H1 (cell line): Measurements from ENCODE around the gene WWC1. TPM values are rescaled to one million over a fixed set of nuclear protein-coding genes. Genes with fewer than 3 reads are reported as not detected.
A peak's percentile ranks its signal among the peaks of the same experiment; 100 is the strongest.

ENCODE experiments used
- CTCF ChIA-PET: fragments of 300-600 bp; sonication (Branson Sonifier 250); formaldehyde crosslinking; loops from one replicate; lab custom pipeline; 2021; ENCODE audit not compliant: partially characterized antibody; lab: Charles Lee
- POLR2A ChIA-PET: fragments of 300-600 bp; sonication (Branson Sonifier 250); formaldehyde crosslinking; loops from one replicate; lab custom pipeline; 2021; ENCODE audit warnings: inconsistent platforms; ENCODE audit not compliant: partially characterized antibody; lab: Charles Lee
- DNase-seq, 2 experiments: peaks; one replicate each; pipeline versions ENCODE4 v3.0.0 to v3.0.0-alpha.2; 2010 to 2022; ENCODE audit warnings: low spot score in 2 of 2, low read depth in 1 of 2, mixed read lengths in 1 of 2
- FAIRE-seq: peaks from 2 replicates; lab custom pipeline; 2011; peaks lifted over from hg19 to GRCh38; lab: Jason Lieb, UNC
- H2AFZ ChIP-seq: 2 replicates; pipeline ENCODE4 v1.8.1; 2012; ENCODE audit warnings: low read length, inconsistent platforms
- H2AK5ac ChIP-seq: 2 replicates; pipeline ENCODE4 v1.6.1; 2013; ENCODE audit warnings: low read depth, low read length
- H2BK120ac ChIP-seq: replicated peaks from 2 replicates; pipeline ENCODE3; 2013; ENCODE audit warnings: low read depth, low read length, inconsistent platforms
- H2BK12ac ChIP-seq: 2 replicates; pipeline ENCODE4 v1.6.1; 2013; ENCODE audit warnings: low read depth, low read length
- H2BK15ac ChIP-seq: 2 replicates; pipeline ENCODE4 v1.6.1; 2013; ENCODE audit warnings: low read length
- H2BK20ac ChIP-seq: 2 replicates; pipeline ENCODE4 v1.6.1; 2013; ENCODE audit warnings: low read length
- H2BK5ac ChIP-seq: 2 replicates; pipeline ENCODE4 v1.6.1; 2013; ENCODE audit warnings: low read depth, low read length
- H3K14ac ChIP-seq: 2 replicates; pipeline ENCODE4 v1.6.1; 2013; ENCODE audit warnings: inconsistent platforms; ENCODE audit not compliant: insufficient read length
- H3K18ac ChIP-seq: 2 replicates; pipeline ENCODE4 v1.6.1; 2013; ENCODE audit warnings: low read length; ENCODE audit errors: extremely low read depth
- H3K23ac ChIP-seq: 2 replicates; pipeline ENCODE4 v1.6.1; 2013; ENCODE audit warnings: inconsistent platforms; ENCODE audit not compliant: insufficient read length
- H3K23me2 ChIP-seq: 2 replicates; pipeline ENCODE4 v1.6.1; 2013; ENCODE audit warnings: low read depth, low read length
- H3K27ac ChIP-seq: 2 replicates; pipeline ENCODE4 v1.6.1; 2011; ENCODE audit warnings: low read depth, low read length, inconsistent platforms
- H3K27me3 ChIP-seq, 4 experiments: replicated peaks in 1 of 4; 1 replicate in 1 of 4; 2 replicates in 3 of 4; pipeline versions ENCODE4 v1.6.1 to v1.8.1; 2011 to 2013; ENCODE audit warnings: low read length in 3 of 4, mild to moderate bottlenecking in 3 of 4, inconsistent platforms in 2 of 4, mixed read lengths in 2 of 4, moderate library complexity in 1 of 4; ENCODE audit not compliant: control insufficient read depth in 3 of 4, insufficient read depth in 3 of 4; ENCODE audit errors: extremely low read depth in 1 of 4
- H3K36me3 ChIP-seq, 4 experiments: 2 replicates each; pipeline versions ENCODE4 v1.6.1 to v1.8.1; 2011 to 2013; ENCODE audit warnings: mild to moderate bottlenecking in 4 of 4, low read length in 3 of 4, moderate library complexity in 2 of 4, control low read depth in 1 of 4, inconsistent platforms in 1 of 4; ENCODE audit not compliant: insufficient read depth in 4 of 4, control insufficient read depth in 2 of 4
- H3K4ac ChIP-seq: replicated peaks from 2 replicates; pipeline ENCODE3; 2013; ENCODE audit warnings: low read length, low read depth, mixed read lengths, inconsistent platforms; ENCODE audit not compliant: insufficient read length
- H3K4me1 ChIP-seq, 4 experiments: replicated peaks in 1 of 4; 1 replicate in 1 of 4; 2 replicates in 3 of 4; pipeline versions ENCODE4 v1.6.1 to v1.8.1; 2011 to 2013; ENCODE audit warnings: low read length in 3 of 4, inconsistent platforms in 2 of 4, mixed read lengths in 1 of 4; ENCODE audit not compliant: insufficient read depth in 4 of 4, control insufficient read depth in 3 of 4
- H3K4me2 ChIP-seq, 2 experiments: 2 replicates each; pipeline versions ENCODE4 v1.6.1 to v1.8.1; 2011 to 2013; ENCODE audit warnings: low read depth in 2 of 2, low read length in 2 of 2, control low read depth in 1 of 2, inconsistent platforms in 1 of 2, mild to moderate bottlenecking in 1 of 2; ENCODE audit not compliant: insufficient read depth in 1 of 2
- H3K4me3 ChIP-seq, 4 experiments: fragments of 200-600, 300-600 bp in 1 of 4; sonication (generic), shearing (Covaris generic), sonication (Bioruptor Twin) in 1 of 4; 2 replicates each; pipeline versions ENCODE4 v1.5.1 to v1.8.1; 2011 to 2016; ENCODE audit warnings: low read length in 4 of 4, low read depth in 3 of 4, control low read depth in 2 of 4, inconsistent platforms in 2 of 4, mild to moderate bottlenecking in 2 of 4, mixed read lengths in 1 of 4, moderate library complexity in 1 of 4; ENCODE audit not compliant: insufficient read depth in 2 of 4; ENCODE audit errors: extremely low read depth in 1 of 4
- H3K56ac ChIP-seq: replicated peaks from 2 replicates; pipeline ENCODE3; 2013; ENCODE audit warnings: low read depth, mild to moderate bottlenecking, mixed read lengths, low read length, inconsistent platforms; ENCODE audit not compliant: insufficient read length
- H3K79me1 ChIP-seq: 2 replicates; pipeline ENCODE4 v1.6.1; 2013; ENCODE audit warnings: low read depth, low read length, control low read depth
- H3K79me2 ChIP-seq, 2 experiments: 2 replicates each; pipeline versions ENCODE4 v1.6.1 to v1.8.1; 2012 to 2013; ENCODE audit warnings: low read length in 2 of 2, mild to moderate bottlenecking in 2 of 2, inconsistent platforms in 1 of 2; ENCODE audit not compliant: insufficient read depth in 2 of 2, control insufficient read depth in 1 of 2
- H3K9ac ChIP-seq, 4 experiments: replicated peaks in 1 of 4; 1 replicate in 1 of 4; 2 replicates in 3 of 4; pipeline versions ENCODE4 v1.6.1 to v1.8.1; 2011 to 2013; ENCODE audit warnings: low read depth in 3 of 4, low read length in 3 of 4, control low read depth in 2 of 4, mild to moderate bottlenecking in 2 of 4, moderate library complexity in 2 of 4, inconsistent platforms in 1 of 4; ENCODE audit errors: extremely low read depth in 1 of 4
- H3K9me3 ChIP-seq, 2 experiments: 2 replicates each; pipeline versions ENCODE4 v1.6.1 to v1.8.1; 2012 to 2013; ENCODE audit warnings: mild to moderate bottlenecking in 2 of 2, moderate library complexity in 2 of 2, control low read depth in 1 of 2, inconsistent platforms in 1 of 2, low read depth in 1 of 2, low read length in 1 of 2, mixed read lengths in 1 of 2; ENCODE audit not compliant: insufficient read depth in 2 of 2
- H4K20me1 ChIP-seq, 2 experiments: replicated peaks in 1 of 2; 2 replicates each; pipeline versions ENCODE3 to v1.8.1; 2011 to 2013; ENCODE audit warnings: inconsistent platforms in 2 of 2, low read length in 2 of 2, mild to moderate bottlenecking in 1 of 2; ENCODE audit not compliant: insufficient read depth in 2 of 2, control insufficient read depth in 1 of 2
- H4K5ac ChIP-seq: 2 replicates; pipeline ENCODE4 v1.6.1; 2013; ENCODE audit warnings: low read length, low read depth, mixed read lengths, inconsistent platforms; ENCODE audit not compliant: insufficient read length
- H4K8ac ChIP-seq: 2 replicates; pipeline ENCODE4 v1.8.0; 2013; ENCODE audit warnings: mild to moderate bottlenecking, moderate library complexity, low read length, inconsistent platforms; ENCODE audit not compliant: insufficient read depth; ENCODE audit errors: extremely low read depth
- H4K91ac ChIP-seq: replicated peaks from 2 replicates; pipeline ENCODE3; 2013; ENCODE audit warnings: low read length, mixed read lengths, inconsistent platforms; ENCODE audit not compliant: insufficient read length
- KDM1A ChIP-seq: fragments of 200-600, 300-600 bp; sonication (generic); IDR thresholded peaks from 2 replicates; pipeline ENCODE4 v1.7.1; 2016; ENCODE audit warnings: mild to moderate bottlenecking, low read length, borderline replicate concordance
- YY1 ChIP-seq: IDR thresholded peaks from 2 replicates; pipeline ENCODE4 v1.6.1; 2011; ENCODE audit warnings: low read depth, mild to moderate bottlenecking, low read length
- WGBS, 2 experiments: shearing (Covaris generic) in 1 of 2; methylation state at CpG; one replicate each; pipeline versions ENCODE4 v1.1.6 to v1.1.7; 2013 to 2015; ENCODE audit warnings: low lambda C conversion rate in 2 of 2, mixed read lengths in 2 of 2, inconsistent platforms in 1 of 2, low coverage in 1 of 2, missing lambda C conversion rate in 1 of 2; ENCODE audit not compliant: insufficient replicate concordance in 2 of 2, insufficient coverage in 1 of 2, insufficient read length in 1 of 2; ENCODE audit errors: extremely low coverage in 1 of 2, missing lambda C conversion rate in 1 of 2; 5-methylcytosine and 5-hydroxymethylcytosine counted together
- polyA plus RNA-seq, 7 experiments: library from polyadenylated mRNA; depleted of rRNA in 3 of 7; stranded (reverse) in 5 of 7; unstranded in 2 of 7; fragments of >200 nt in 5 of 7; fragments of 200-250 nt in 2 of 7; gene quantifications; 1 replicate in 5 of 7; 2 replicates in 1 of 7; 4 replicates in 1 of 7; pipeline versions ENCODE4 v1.2.1 to v1.2.3, GENCODE V29; 2011 to 2013; ENCODE audit warnings: missing spikeins in 2 of 7, mixed read lengths in 2 of 7
- total RNA-seq: library from RNA; stranded (reverse); fragmentation: NEBNext Ultra II Directional; extraction: Animal tissue kit (Norgen Biotek cat#: 25700); gene quantifications from 2 replicates; pipeline ENCODE4 v1.2.1, GENCODE V29; 2021

Gene WWC1
- total and polyA plus RNA-seq, 2 of the 8 experiments (the other 6 are each of a cell fraction or from before 2014, with no cell fraction given), result 16.4 to 41.1 TPM

DNA sequence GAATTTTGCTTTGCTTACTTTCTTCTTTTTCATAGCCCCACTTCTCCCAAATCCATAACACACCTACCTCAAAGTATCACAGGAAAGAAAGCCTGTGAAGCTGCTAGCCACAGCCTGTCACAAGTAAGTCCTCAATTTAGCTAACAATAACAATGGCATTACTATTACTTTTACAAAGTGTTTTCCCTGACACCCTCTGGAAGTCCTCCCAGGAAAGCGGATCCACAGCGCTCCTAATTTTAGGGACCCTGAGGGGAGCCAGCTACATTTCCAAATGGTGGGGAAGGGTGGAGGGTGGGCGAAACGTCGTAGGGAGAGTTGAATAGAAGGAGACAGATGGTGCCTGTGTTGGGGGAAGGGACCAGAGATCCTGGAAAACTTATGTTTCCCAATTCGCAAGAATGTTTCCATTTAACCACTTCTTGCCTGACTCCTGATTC is 523 bp upstream of the WWC1 start:
- Histone ChIP-seq H2AFZ (peak overlapping the region; percentile 45; the same call in 1 of the 2 replicates), H4K91ac (no peak overlapping the region), H4K5ac (no peak overlapping the region), H2BK20ac (no peak overlapping the region; the same call in 1 of the 2 replicates), H3K79me2 (peaks cover 0 to 25% of the 10 kb centered on the region in 2 experiments; a peak in 2 of 4 replicates), H3K27ac (no peak overlapping the region), H4K8ac (no peak overlapping the region), H3K23ac (no peak overlapping the region), H2AK5ac (no peak overlapping the region), H3K9ac (peak overlapping the region in 2 of 4 experiments; percentile 14 to 61; a peak in 3 of 7 replicates), H3K18ac (peak overlapping the region; percentile 68; the same call in 1 of the 2 replicates), H3K4me1 (peaks cover 11 to 29% (median 19%) of the 10 kb centered on the region in 4 experiments), H3K36me3 (no peaks in the 10 kb centered on the region), H4K20me1 (peaks cover 2 to 11% of the 10 kb centered on the region in 2 experiments), H3K56ac (no peak overlapping the region), H3K9me3 (no peaks in the 10 kb centered on the region), H3K4me3 (peak overlapping the region; percentile 58 to 75 (median 68)), H2BK120ac (no peak overlapping the region), H3K4me2 (peak overlapping the region; percentile 80 to 86), H2BK15ac (no peak overlapping the region), H2BK12ac (no peak overlapping the region), H3K23me2 (peaks cover 8% of the 10 kb centered on the region), H3K4ac (peak overlapping the region; percentile 39), H3K27me3 (no peaks in the 10 kb centered on the region; a peak in 1 of 7 replicates), H3K79me1 (0 out of 2 replicates have a peak, but pooled peaks cover 4% of the 10 kb centered on the region), H3K14ac (no peak overlapping the region), H2BK5ac (no peak overlapping the region; the same call in 1 of the 2 replicates)
- WGBS, 2 experiments, result 2% methylated on average over 6 of the region's 6 CpGs; no CpG with 5 or more reads in 1 of the 2 experiments
- no peak for DNase-seq
- ChIA-PET POLR2A (interaction anchor here (1.3 to 2.4 kb wide), 6 partner anchors 9 to 59 kb away, joined by 3 to 9 read pairs (median 3); no protein-coding TSS in a partner anchor), CTCF (interaction anchor here (0.7 to 6.6 kb wide), 16 partner anchors 9 to 195 kb away, joined by 3 to 56 read pairs (median 8); no protein-coding TSS in a partner anchor)
- FAIRE-seq, result no peak
- TF ChIP-seq YY1, result no peak
- peak; percentile 26; the same call in 1 of the 2 replicates for TF ChIP-seq KDM1A
